SU-DHL-6 (cell line): ENCODE measurements around the gene SKOR1.

Experiments used
- H2AFZ ChIP-seq: fragments of 200-600 bp; sonication (generic); 2 replicates; pipeline ENCODE4 v1.6.1; 2014; ENCODE audit warnings: low read depth, mild to moderate bottlenecking, moderate library complexity, mixed read lengths, antibody characterized with exemption, low read length; ENCODE audit not compliant: severe bottlenecking
- H3F3A ChIP-seq: fragments of 200-600 bp; shearing (Covaris generic); 2 replicates; pipeline ENCODE4 v1.6.0; 2016; ENCODE audit warnings: antibody characterized with exemption, mild to moderate bottlenecking; ENCODE audit not compliant: insufficient read depth
- H3K27ac ChIP-seq: fragments of 200-600 bp; sonication (generic); 2 replicates; pipeline ENCODE4 v1.5.1; 2016; ENCODE audit warnings: low read depth, mild to moderate bottlenecking, low read length, moderate library complexity, mixed read lengths
- H3K27me3 ChIP-seq: fragments of 200-600 bp; sonication (generic), shearing (Covaris generic); 2 replicates; pipeline ENCODE4 v1.6.0; 2014; ENCODE audit warnings: mild to moderate bottlenecking, low read length
- H3K36me3 ChIP-seq: fragments of 200-600 bp; sonication (generic); 2 replicates; pipeline ENCODE4 v1.6.1; 2014; ENCODE audit warnings: mild to moderate bottlenecking, low read length, mixed read lengths
- H3K4me2 ChIP-seq: fragments of 300-600, 200-600 bp; shearing (Covaris generic), sonication (generic); 2 replicates; pipeline ENCODE4 v1.6.0; 2014; ENCODE audit warnings: low read length, low read depth, mild to moderate bottlenecking; ENCODE audit not compliant: poor library complexity, severe bottlenecking
- H3K4me3 ChIP-seq: fragments of 200-600 bp; sonication (generic); 2 replicates; pipeline ENCODE4 v1.5.1; 2014; ENCODE audit warnings: antibody characterized with exemption, low read length, mild to moderate bottlenecking, mixed read lengths; ENCODE audit not compliant: insufficient read depth, poor library complexity, severe bottlenecking
- H3K79me2 ChIP-seq: fragments of 200-600 bp; sonication (generic); 2 replicates; pipeline ENCODE4 v1.6.1; 2014; ENCODE audit warnings: mild to moderate bottlenecking, low read length, moderate library complexity; ENCODE audit not compliant: insufficient read depth
- H3K9ac ChIP-seq: fragments of 200-600 bp; sonication (generic); 2 replicates; pipeline ENCODE4 v1.7.0; 2014; ENCODE audit warnings: mild to moderate bottlenecking, low read length
- H3K9me2 ChIP-seq: fragments of 200-600 bp; sonication (generic); replicated peaks from 2 replicates; pipeline ENCODE4 v1.6.1; 2014; ENCODE audit warnings: low read length; ENCODE audit not compliant: insufficient read depth
- H3K9me3 ChIP-seq: fragments of 200-600 bp; sonication (generic); 2 replicates; pipeline ENCODE4 v1.6.1; 2014; ENCODE audit warnings: low read length, mixed read lengths; ENCODE audit not compliant: insufficient read depth
- H4K20me1 ChIP-seq: fragments of 200-600 bp; sonication (generic); 2 replicates; pipeline ENCODE4 v1.6.1; 2014; ENCODE audit warnings: low read depth, mild to moderate bottlenecking, antibody characterized with exemption, low read length, moderate library complexity, mixed read lengths
- CTCF ChIP-seq: fragments of 200-600 bp; sonication (generic); IDR thresholded peaks from one replicate; pipeline ENCODE4 v1.5.1; 2017; ENCODE audit warnings: antibody characterized with exemption, mild to moderate bottlenecking, low read length, moderate library complexity; ENCODE audit not compliant: insufficient read depth, poor library complexity, severe bottlenecking
- EZH2phosphoT487 ChIP-seq: fragments of 200-600 bp; sonication (generic), shearing (Covaris generic); conservative IDR thresholded peaks from 2 replicates; pipeline ENCODE4 v1.6.1; 2018; ENCODE audit warnings: mild to moderate bottlenecking, antibody characterized with exemption, low read length, moderate library complexity, mixed read lengths

The SKOR1 gene

GRCh38 chr15:67808821-67809220 is 16.5 kb upstream of the SKOR1 start:
- Histone ChIP-seq H3K27me3 (no peaks in the 10 kb centered on the region), H3F3A (no peaks in the 10 kb centered on the region), H3K4me3 (no peak overlapping the region), H3K9ac (no peak overlapping the region), H3K27ac (no peak overlapping the region), H3K36me3 (no peaks in the 10 kb centered on the region), H4K20me1 (no peaks in the 10 kb centered on the region), H3K9me2 (no peaks in the 10 kb centered on the region), H3K79me2 (no peaks in the 10 kb centered on the region), H3K4me2 (no peak overlapping the region), H3K9me3 (no peaks in the 10 kb centered on the region), H2AFZ (no peak overlapping the region)
- no peak for TF ChIP-seq CTCF
- no peak for TF ChIP-seq EZH2phosphoT487

DNA sequence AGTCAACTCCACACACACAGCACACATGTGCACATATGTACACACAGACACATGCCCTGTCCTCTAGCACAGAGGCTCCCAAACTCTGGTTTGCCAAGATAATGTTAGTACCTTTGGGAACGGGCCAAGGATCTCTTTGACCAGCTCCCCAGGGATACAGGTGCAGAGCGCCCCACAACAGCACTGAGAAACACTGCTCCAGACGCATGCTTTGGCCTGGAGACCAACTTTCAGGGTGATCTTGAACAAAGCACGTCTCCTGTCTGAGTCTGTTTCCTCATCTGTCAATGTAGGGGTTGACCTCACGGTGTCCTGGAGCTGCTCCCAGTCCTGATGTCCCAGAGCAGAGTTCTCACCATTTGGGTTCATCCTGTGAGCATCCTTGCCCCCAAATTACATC is 15.9 kb upstream of the SKOR1 start:
- no peaks in the 10 kb centered on the region for H3K36me3 ChIP-seq
- no peaks in the 10 kb centered on the region for H3F3A ChIP-seq
- TF ChIP-seq EZH2phosphoT487 (no peak), CTCF (no peak)
- no peaks in the 10 kb centered on the region for H4K20me1 ChIP-seq
- no peak overlapping the region for H3K9ac ChIP-seq
- no peaks in the 10 kb centered on the region for H3K9me2 ChIP-seq
- no peak overlapping the region for H2AFZ ChIP-seq
- H3K27me3 ChIP-seq, result no peaks in the 10 kb centered on the region
- no peak overlapping the region for H3K27ac ChIP-seq
- no peak overlapping the region for H3K4me3 ChIP-seq
- H3K4me2 ChIP-seq, result no peak overlapping the region
- H3K9me3 ChIP-seq, result no peaks in the 10 kb centered on the region
- no peaks in the 10 kb centered on the region for H3K79me2 ChIP-seq

GRCh38 chr15:67809866-67810265 is 15.4 kb upstream of the SKOR1 start:
- H3K9ac ChIP-seq, result no peak overlapping the region
- no peak for TF ChIP-seq EZH2phosphoT487
- no peak for TF ChIP-seq CTCF
- H3K9me2 ChIP-seq, result no peaks in the 10 kb centered on the region
- H2AFZ ChIP-seq, result no peak overlapping the region
- H3K4me2 ChIP-seq, result no peak overlapping the region
- no peak overlapping the region for H3K27ac ChIP-seq
- H3K27me3 ChIP-seq, result no peaks in the 10 kb centered on the region
- H3K36me3 ChIP-seq, result no peaks in the 10 kb centered on the region
- H3F3A ChIP-seq, result no peaks in the 10 kb centered on the region
- no peak overlapping the region for H3K4me3 ChIP-seq
- no peaks in the 10 kb centered on the region for H3K79me2 ChIP-seq
- no peaks in the 10 kb centered on the region for H4K20me1 ChIP-seq
- no peaks in the 10 kb centered on the region for H3K9me3 ChIP-seq

GRCh38 chr15:67812241-67812644 is 13.1 kb upstream of the SKOR1 start:
- Histone ChIP-seq H3K9me3 (no peaks in the 10 kb centered on the region), H3K4me3 (no peak overlapping the region), H3K36me3 (no peaks in the 10 kb centered on the region), H3K79me2 (no peaks in the 10 kb centered on the region), H3K27ac (no peak overlapping the region), H3K27me3 (no peaks in the 10 kb centered on the region), H2AFZ (no peak overlapping the region), H4K20me1 (no peaks in the 10 kb centered on the region), H3K9me2 (no peaks in the 10 kb centered on the region), H3K9ac (no peak overlapping the region), H3F3A (no peaks in the 10 kb centered on the region), H3K4me2 (no peak overlapping the region)
- TF ChIP-seq CTCF, result no peak
- TF ChIP-seq EZH2phosphoT487, result no peak
